KG1 (cell line): ENCODE data around the gene ZDHHC11B.
"Not testable (repeated sequence)": the region's sequence is repeated elsewhere in the genome, so short reads cannot be mapped to it uniquely, and the experiment has no call there.

Source experiments
- DNase-seq: peaks from one replicate; lab custom pipeline; 2025; lab: John Stamatoyannopoulos, UW

The ZDHHC11B gene

GRCh38 chr5:715636-716035 lies 68.9 kb downstream of the ZDHHC11B start:
- DNase-seq: not testable (repeated sequence)

- DNase-seq: not testable (repeated sequence)
Measured at GRCh38 chr5:714215-715118, 70.1 kb downstream of the ZDHHC11B start.

- DNase-seq: not testable (repeated sequence)
Measured at GRCh38 chr5:713686-714085, 70.8 kb downstream of the ZDHHC11B start.

GRCh38 chr5:708848-709517 lies 75.5 kb downstream of the ZDHHC11B start:
- DNase-seq: not testable (repeated sequence)

GRCh38 chr5:708374-708773 lies 76.2 kb downstream of the ZDHHC11B start:
- not testable (repeated sequence) for DNase-seq

- not testable (repeated sequence) for DNase-seq
Measured at GRCh38 chr5:706127-706526, 78.4 kb downstream of the ZDHHC11B start.

GRCh38 chr5:696753-697702 lies 87.5 kb downstream of the ZDHHC11B start:
- DNase-seq: not testable (repeated sequence)

- not testable (repeated sequence) for DNase-seq
Measured at GRCh38 chr5:696191-696590, 88.3 kb downstream of the ZDHHC11B start.

- DNase-seq: not testable (repeated sequence)
Measured at GRCh38 chr5:695475-695874, 89.1 kb downstream of the ZDHHC11B start.

- DNase-seq: not testable (repeated sequence)
Measured at GRCh38 chr5:694042-694431, 90.5 kb downstream of the ZDHHC11B start.

GRCh38 chr5:693271-694041 lies 91.1 kb downstream of the ZDHHC11B start, which contains the start of gene TPPP:
TSS of gene TPPP (minus strand) at chr5:693352. CDS start at chr5:678060, 15,292 bp downstream.
- DNase-seq: not testable (repeated sequence)

GRCh38 chr5:692529-693041 lies 91.9 kb downstream of the ZDHHC11B start:
- DNase-seq: not testable (repeated sequence)

- no peak for DNase-seq
Measured at GRCh38 chr5:691817-692528, 92.6 kb downstream of the ZDHHC11B start.

- not testable (repeated sequence) for DNase-seq
Measured at GRCh38 chr5:691049-691448, 93.5 kb downstream of the ZDHHC11B start.

GRCh38 chr5:690293-690692 lies 94.2 kb downstream of the ZDHHC11B start:
- not testable (repeated sequence) for DNase-seq

- DNase-seq: not testable (repeated sequence)
Measured at GRCh38 chr5:688348-689010, 96.0 kb downstream of the ZDHHC11B start.

GRCh38 chr5:686936-687335 lies 97.6 kb downstream of the ZDHHC11B start:
- not testable (repeated sequence) for DNase-seq

GRCh38 chr5:686172-686523 lies 98.4 kb downstream of the ZDHHC11B start:
- DNase-seq: not testable (repeated sequence)
